ENCODE measurements around the gene ASCL2. TPM values are rescaled to one million over a fixed set of nuclear protein-coding genes. Genes with fewer than 3 reads are reported as not detected.

Gene ASCL2
- total RNA-seq = not detected in 2 replicates
- polyA plus RNA-seq (2012) = not detected

GRCh38 chr11:2270322-2271076 lies at the start of gene ASCL2:
Gene ASCL2, minus strand, starts transcription at chr11:2270588. Its CDS starts 256 bp downstream, at chr11:2270332.
- DNase-seq (ENCODE audit: low read depth) = no peak

GRCh38 chr11:2319791-2320472 lies 49.5 kb upstream of the ASCL2 start:
- DNase-seq (ENCODE audit: low read depth) = no peak

- no peak for DNase-seq (ENCODE audit: low read depth)
Measured at GRCh38 chr11:2318707-2319106, 48.3 kb upstream of the ASCL2 start.

GRCh38 chr11:2318123-2318522 lies 47.7 kb upstream of the ASCL2 start:
- no peak for DNase-seq (ENCODE audit: low read depth)

- DNase-seq (ENCODE audit: low read depth) = no peak
Measured at GRCh38 chr11:2317354-2318050, 47.1 kb upstream of the ASCL2 start.

GRCh38 chr11:2316963-2317244 lies 46.5 kb upstream of the ASCL2 start:
- no peak for DNase-seq (ENCODE audit: low read depth)

GRCh38 chr11:2316169-2316962 lies 46.0 kb upstream of the ASCL2 start:
- DNase-seq (ENCODE audit: low read depth) = no peak

GRCh38 chr11:2315395-2316168 lies 45.2 kb upstream of the ASCL2 start:
- no peak for DNase-seq (ENCODE audit: low read depth)

GRCh38 chr11:2314525-2315394 lies 44.4 kb upstream of the ASCL2 start:
- DNase-seq (ENCODE audit: low read depth) = peak; percentile 65

GRCh38 chr11:2314136-2314524 lies 43.7 kb upstream of the ASCL2 start:
- no peak for DNase-seq (ENCODE audit: low read depth)

GRCh38 chr11:2313051-2313951 lies 42.9 kb upstream of the ASCL2 start:
- DNase-seq (ENCODE audit: low read depth) = no peak

- DNase-seq (ENCODE audit: low read depth) = peak; percentile 82
Measured at GRCh38 chr11:2312232-2313042, 42.0 kb upstream of the ASCL2 start.

- DNase-seq (ENCODE audit: low read depth) = no peak
Measured at GRCh38 chr11:2311353-2312133, 41.2 kb upstream of the ASCL2 start.

- DNase-seq (ENCODE audit: low read depth) = no peak
Measured at GRCh38 chr11:2310786-2311352, 40.5 kb upstream of the ASCL2 start.

- DNase-seq (ENCODE audit: low read depth) = peak; percentile 36
Measured at GRCh38 chr11:2310073-2310785, 39.8 kb upstream of the ASCL2 start.

All from myocyte (in vitro differentiated cells).